AG04450 (cell line): ENCODE measurements around the gene IL22RA1. TPM values are rescaled to one million over a fixed set of nuclear protein-coding genes. Genes with fewer than 3 reads are reported as not detected.

ENCODE experiments used
- CTCF ChIA-PET: fragments of 300-600, 350-600 bp; formaldehyde crosslinking; extraction: SDS; loops from one replicate; lab custom pipeline; 2022; ENCODE audit warnings: antibody characterized with exemption, inconsistent platforms; lab: Charles Lee
- POLR2A ChIA-PET: fragments of 350-600 bp; formaldehyde crosslinking; extraction: SDS; loops from one replicate; lab custom pipeline; 2021; ENCODE audit warnings: antibody characterized with exemption, inconsistent platforms; lab: Yijun Ruan, JAX
- DNase-seq: peaks from one replicate; pipeline ENCODE4 v3.0.0-alpha.2; 2011; ENCODE audit warnings: low read depth, low spot score
- H3K27ac ChIP-seq: one replicate; pipeline ENCODE4 v1.5.1; 2012; ENCODE audit warnings: low read depth, low read length, control low read depth
- H3K27me3 ChIP-seq: one replicate; pipeline ENCODE4 v1.6.0; 2012; ENCODE audit warnings: low read length; ENCODE audit not compliant: control insufficient read depth, insufficient read depth
- H3K4me3 ChIP-seq: 2 replicates; pipeline ENCODE4 v1.5.1; 2011; ENCODE audit warnings: mild to moderate bottlenecking, low read depth, low read length, control low read depth
- H3K9me3 ChIP-seq: 2 replicates; pipeline ENCODE4 v1.5.1; 2012; ENCODE audit warnings: low read length; ENCODE audit not compliant: control insufficient read depth, insufficient read depth
- CTCF ChIP-seq: IDR thresholded peaks from 2 replicates; pipeline ENCODE4 v1.5.1; 2011; ENCODE audit warnings: low read depth, low read length, control low read depth, inconsistent platforms
- polyA plus RNA-seq: library from polyadenylated mRNA; depleted of rRNA; stranded (reverse); fragments of >200 nt; gene quantifications from 2 replicates; pipeline ENCODE4 v1.2.3, GENCODE V29; 2011

Gene IL22RA1
- polyA plus RNA-seq, 1 experiment = not detected

- no peaks in the 10 kb centered on the region; the same call in 1 of the 2 replicates for H3K9me3 ChIP-seq
- no peak for TF ChIP-seq CTCF
- peaks cover 21% of the 10 kb centered on the region for H3K27me3 ChIP-seq
- ChIA-PET CTCF (no interaction called here), POLR2A (no interaction called here)
- H3K4me3 ChIP-seq = no peak overlapping the region
- DNase-seq = no peak
- no peak overlapping the region for H3K27ac ChIP-seq
Measured at GRCh38 chr1:24096009-24096738, 46.8 kb downstream of the IL22RA1 start.

DNA sequence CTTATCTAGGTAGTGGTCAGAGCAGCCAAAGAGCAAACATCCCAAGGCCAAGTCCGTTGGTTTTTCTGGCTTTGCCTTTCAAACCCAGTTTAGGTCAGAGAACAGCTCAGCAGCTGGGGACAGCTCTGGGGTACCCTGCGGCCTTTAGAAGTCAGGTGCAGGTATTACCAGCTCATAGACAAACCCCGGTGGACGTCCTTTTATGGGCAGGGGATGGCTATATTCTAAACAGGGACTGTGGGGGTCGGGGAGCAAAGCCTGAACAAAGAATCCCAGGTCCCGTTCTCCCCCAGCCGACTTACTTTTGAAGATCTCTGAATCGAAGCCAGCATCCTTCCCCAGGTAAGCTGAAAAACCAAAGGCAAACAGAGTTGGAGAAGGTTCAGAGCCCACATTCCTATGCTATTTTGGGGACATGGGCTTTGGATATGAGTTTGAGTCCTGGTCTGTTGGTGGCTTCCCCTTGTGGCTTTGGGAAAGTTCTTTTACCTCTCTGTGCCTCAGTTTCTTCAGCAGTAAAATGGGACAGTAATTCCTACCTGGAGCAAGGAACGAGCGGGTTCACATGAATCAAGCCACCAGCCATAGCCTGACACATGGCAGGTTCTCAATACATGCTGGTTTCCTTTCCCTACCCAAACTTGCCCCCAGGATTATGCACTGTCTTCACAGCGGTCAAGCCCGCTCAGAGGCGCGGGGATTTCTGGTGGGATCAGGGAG, 47.6 kb downstream of the IL22RA1 start:
- Histone ChIP-seq H3K9me3 (no peaks in the 10 kb centered on the region; the same call in 1 of the 2 replicates), H3K27me3 (peaks cover 22% of the 10 kb centered on the region), H3K27ac (no peak overlapping the region), H3K4me3 (no peak overlapping the region)
- POLR2A ChIA-PET = no interaction called here
- no peak for DNase-seq
- CTCF ChIA-PET = no interaction called here
- TF ChIP-seq CTCF = no peak

DNA sequence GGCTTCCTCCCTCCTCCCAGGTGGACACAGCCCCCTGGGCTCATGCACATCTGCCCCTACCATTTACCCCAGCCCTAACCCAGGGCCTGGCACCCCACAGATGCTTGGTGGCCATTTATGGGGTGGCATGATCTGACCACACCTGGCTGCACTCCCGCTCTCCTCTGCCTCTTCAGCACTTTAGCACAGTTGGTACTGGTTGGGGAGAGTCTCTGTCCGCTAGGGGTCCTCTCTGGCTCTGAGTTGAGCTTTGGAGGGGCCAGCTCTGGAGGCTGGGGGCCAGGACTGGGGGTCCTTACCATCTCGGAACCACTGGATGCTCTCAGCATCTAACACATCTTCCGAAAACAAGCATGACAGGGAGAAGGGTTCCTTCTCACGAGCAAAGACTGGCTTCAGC, 48.4 kb downstream of the IL22RA1 start:
- TF ChIP-seq CTCF = peak; percentile 3; the same call in 1 of the 2 replicates
- CTCF ChIA-PET = no interaction called here
- POLR2A ChIA-PET = interaction anchor here (0.6 kb wide), 1 partner anchor 13 kb away, joined by 3 read pairs; no protein-coding TSS in a partner anchor

GRCh38 chr1:24093732-24094131, 49.2 kb downstream of the IL22RA1 start:
- H3K9me3 ChIP-seq = no peaks in the 10 kb centered on the region; the same call in 1 of the 2 replicates
- ChIA-PET CTCF (no interaction called here), POLR2A (interaction anchor here (0.7 kb wide), 1 partner anchor 299 kb away, joined by 3 read pairs; no protein-coding TSS in a partner anchor)
- TF ChIP-seq CTCF = no peak
- H3K4me3 ChIP-seq = no peak overlapping the region
- peaks cover 25% of the 10 kb centered on the region for H3K27me3 ChIP-seq
- H3K27ac ChIP-seq = no peak overlapping the region
- DNase-seq = no peak

More for the DNA sequence above, 48.4 kb downstream of the IL22RA1 start:
- Histone ChIP-seq H3K4me3 (no peak overlapping the region), H3K27ac (no peak overlapping the region), H3K9me3 (no peaks in the 10 kb centered on the region; the same call in 1 of the 2 replicates), H3K27me3 (peaks cover 24% of the 10 kb centered on the region)
- DNase-seq = no peak
